Ectodermal cell (in vitro differentiated cells): ENCODE measurements around the gene FLOT1.
"Not testable (repeated sequence)": the region's sequence is repeated elsewhere in the genome, so short reads cannot be mapped to it uniquely, and the experiment has no call there.

Source experiments
- H3K27ac ChIP-seq: 2 replicates; pipeline ENCODE4 v1.7.0; 2013; ENCODE audit warnings: mild to moderate bottlenecking, low read depth, low read length; ENCODE audit not compliant: insufficient read depth, poor library complexity, severe bottlenecking
- H3K27me3 ChIP-seq: 2 replicates; pipeline ENCODE4 v1.7.0; 2013; ENCODE audit warnings: mild to moderate bottlenecking, low read length; ENCODE audit not compliant: insufficient read depth, control insufficient read depth, poor library complexity, severe bottlenecking
- H3K36me3 ChIP-seq: one replicate; pipeline ENCODE4 v1.7.0; 2013; ENCODE audit warnings: low read length; ENCODE audit not compliant: control insufficient read depth, insufficient read depth
- H3K4me1 ChIP-seq: one replicate; pipeline ENCODE4 v1.7.0; 2013; ENCODE audit warnings: low read length; ENCODE audit not compliant: control insufficient read depth, insufficient read depth
- H3K4me3 ChIP-seq: 2 replicates; pipeline ENCODE4 v1.7.0; 2013; ENCODE audit warnings: low read depth, low read length, control low read depth; ENCODE audit not compliant: insufficient read depth
- H3K9me3 ChIP-seq: 2 replicates; pipeline ENCODE4 v1.7.0; 2013; ENCODE audit warnings: mild to moderate bottlenecking, low read length, moderate library complexity; ENCODE audit not compliant: control insufficient read depth
- WGBS, 2 experiments: methylation state at CpG; one replicate each; pipeline ENCODE4 v1.1.7; 2013; ENCODE audit warnings: missing lambda C conversion rate in 2 of 2; 5-methylcytosine and 5-hydroxymethylcytosine counted together

The FLOT1 gene

GRCh38 chr6:30730601-30731435 is 11.7 kb downstream of the FLOT1 start:
- no peaks in the 10 kb centered on the region for H3K4me1 ChIP-seq
- no peaks in the 10 kb centered on the region for H3K9me3 ChIP-seq
- no peak overlapping the region for H3K27ac ChIP-seq
- no peaks in the 10 kb centered on the region for H3K27me3 ChIP-seq
- WGBS, 2 experiments: 79 to 81% methylated on average over 30 of the region's 30 CpGs
- H3K4me3 ChIP-seq: no peak overlapping the region
- H3K36me3 ChIP-seq: peaks cover 19% of the 10 kb centered on the region

GRCh38 chr6:30727920-30728553 is 14.4 kb downstream of the FLOT1 start:
- no peak overlapping the region for H3K4me3 ChIP-seq
- no peaks in the 10 kb centered on the region for H3K27me3 ChIP-seq
- no peak overlapping the region for H3K27ac ChIP-seq
- H3K9me3 ChIP-seq: no peaks in the 10 kb centered on the region
- H3K36me3 ChIP-seq: peaks cover 34% of the 10 kb centered on the region
- 89 to 96% methylated on average over 7 of the region's 7 CpGs for WGBS, 2 experiments
- H3K4me1 ChIP-seq: peaks cover 8% of the 10 kb centered on the region

GRCh38 chr6:30726506-30727413 is 15.7 kb downstream of the FLOT1 start:
- peaks cover 12% of the 10 kb centered on the region for H3K4me1 ChIP-seq
- peaks cover 38% of the 10 kb centered on the region for H3K36me3 ChIP-seq
- no peaks in the 10 kb centered on the region for H3K9me3 ChIP-seq
- WGBS, 2 experiments: 91% methylated on average over 11 of the region's 11 CpGs
- no peak overlapping the region for H3K27ac ChIP-seq
- H3K4me3 ChIP-seq: no peak overlapping the region
- H3K27me3 ChIP-seq: no peaks in the 10 kb centered on the region

- peak overlapping the region; percentile 44 for H3K27ac ChIP-seq
These were observed 16.6 kb downstream of the FLOT1 start for GRCh38 chr6:30725713-30726505.

GRCh38 chr6:30724906-30725667 is 17.4 kb downstream of the FLOT1 start:
- Histone ChIP-seq H3K9me3 (no peaks in the 10 kb centered on the region), H3K4me3 (no peak overlapping the region), H3K36me3 (peaks cover 35% of the 10 kb centered on the region), H3K4me1 (peaks cover 12% of the 10 kb centered on the region), H3K27ac (no peak overlapping the region), H3K27me3 (no peaks in the 10 kb centered on the region)
- 86 to 89% methylated on average over 6 of the region's 6 CpGs for WGBS, 2 experiments

More at GRCh38 chr6:30725713-30726505, 16.6 kb downstream of the FLOT1 start:
- Histone ChIP-seq H3K4me1 (peaks cover 12% of the 10 kb centered on the region), H3K27me3 (no peaks in the 10 kb centered on the region), H3K36me3 (peaks cover 38% of the 10 kb centered on the region), H3K9me3 (no peaks in the 10 kb centered on the region), H3K4me3 (no peak overlapping the region)
- WGBS, 2 experiments: 83 to 84% methylated on average over 3 of the region's 3 CpGs

GRCh38 chr6:30723843-30724741 is 18.4 kb downstream of the FLOT1 start:
- not testable (repeated sequence) for H3K4me3 ChIP-seq, H3K27ac ChIP-seq, H3K9me3 ChIP-seq, H3K27me3 ChIP-seq
- Histone ChIP-seq H3K4me1 (peaks cover 14% of the 10 kb centered on the region), H3K36me3 (peaks cover 25% of the 10 kb centered on the region)
- WGBS, 2 experiments: 95% methylated on average over 29 of the region's 29 CpGs

- H3K27me3 ChIP-seq, H3K9me3 ChIP-seq: not testable (repeated sequence)
- peak overlapping the region; percentile 100 for H3K4me3 ChIP-seq
- peak overlapping the region; percentile 22 for H3K27ac ChIP-seq
- peaks cover 19% of the 10 kb centered on the region for H3K4me1 ChIP-seq
- H3K36me3 ChIP-seq: peaks cover 25% of the 10 kb centered on the region
- 91 to 94% methylated on average over 16 of the region's 16 CpGs for WGBS, 2 experiments
These were observed 19.2 kb downstream of the FLOT1 start for GRCh38 chr6:30723159-30723842.
